HEK293 (cell line): ENCODE measurements around the gene CASK.

Experiments used
- CTCF ChIA-PET: fragments of 350-600 bp; formaldehyde crosslinking; extraction: SDS; loops from one replicate; lab custom pipeline; 2021; ENCODE audit warnings: antibody characterized with exemption; lab: Yijun Ruan, JAX
- POLR2A ChIA-PET: fragments of 300-600 bp; formaldehyde crosslinking; extraction: SDS; loops from one replicate; lab custom pipeline; 2020; ENCODE audit warnings: antibody characterized with exemption, inconsistent platforms; lab: Yijun Ruan, JAX
- H3K27ac ChIP-seq: fragments of 200-500 bp; sonication (Bioruptor generic); 2 replicates; pipeline ENCODE4 v1.5.1; 2014; ENCODE audit warnings: low read depth, low read length, control low read depth, inconsistent platforms; ENCODE audit errors: extremely low read depth
- H3K36me3 ChIP-seq, 2 experiments: fragments of 200-500 bp in 1 of 2; sonication (Bioruptor generic) in 1 of 2; 1 replicate in 1 of 2; 2 replicates in 1 of 2; pipeline ENCODE4 v1.5.1; 2014 to 2017; ENCODE audit warnings: inconsistent platforms in 2 of 2, low read length in 2 of 2; ENCODE audit not compliant: control insufficient read depth in 2 of 2, insufficient read depth in 1 of 2
- H3K4me1 ChIP-seq: fragments of 200-500 bp; sonication (Bioruptor generic); 2 replicates; pipeline ENCODE4 v1.5.1; 2014; ENCODE audit warnings: mild to moderate bottlenecking, low read length, inconsistent platforms; ENCODE audit not compliant: control insufficient read depth, insufficient read depth
- H3K4me3 ChIP-seq: 2 replicates; pipeline ENCODE4 v1.5.1; 2011; ENCODE audit warnings: low read depth, mild to moderate bottlenecking, control low read depth, low read length, moderate library complexity
- H3K9me3 ChIP-seq: fragments of 200-500 bp; sonication (Bioruptor generic); 2 replicates; pipeline ENCODE4 v1.5.1; 2014; ENCODE audit warnings: low read depth, low read length, inconsistent platforms; ENCODE audit not compliant: control insufficient read depth, insufficient read depth
- CTCF ChIP-seq: fragments of 450-650 bp; formaldehyde crosslinking; IDR thresholded peaks from 2 replicates; pipeline ENCODE4 v1.5.1; 2016; ENCODE audit warnings: missing biosample characterization, missing genetic modification characterization
- EGR2 ChIP-seq: fragments of 450-650 bp; formaldehyde crosslinking; IDR thresholded peaks from 2 replicates; pipeline ENCODE4 v1.5.1; 2016; ENCODE audit warnings: low read depth, missing biosample characterization, missing genetic modification characterization
- FEZF1 ChIP-seq: fragments of 450-650 bp; formaldehyde crosslinking; IDR thresholded peaks from 2 replicates; pipeline ENCODE4 v1.5.1; 2016; ENCODE audit warnings: missing biosample characterization, missing genetic modification characterization
- SP2 ChIP-seq: fragments of 450-650 bp; formaldehyde crosslinking; IDR thresholded peaks from 2 replicates; pipeline ENCODE4 v1.5.1; 2016; ENCODE audit warnings: missing biosample characterization, missing genetic modification characterization
- ZNF121 ChIP-seq: fragments of 450-650 bp; formaldehyde crosslinking; IDR thresholded peaks from 2 replicates; pipeline ENCODE4 v1.5.1; 2016; ENCODE audit warnings: missing biosample characterization, missing genetic modification characterization
- ZNF138 ChIP-seq: fragments of 450-650 bp; formaldehyde crosslinking; IDR thresholded peaks from 2 replicates; pipeline ENCODE4 v1.5.1; 2016; ENCODE audit warnings: missing biosample characterization, missing genetic modification characterization, borderline replicate concordance
- ZNF146 ChIP-seq: fragments of 450-650 bp; formaldehyde crosslinking; IDR thresholded peaks from 2 replicates; pipeline ENCODE4 v1.5.1; 2016; ENCODE audit warnings: missing biosample characterization, missing genetic modification characterization
- ZNF221 ChIP-seq: fragments of 450-650 bp; formaldehyde crosslinking; IDR thresholded peaks from 2 replicates; pipeline ENCODE4 v1.5.1; 2017; ENCODE audit warnings: missing biosample characterization, missing genetic modification characterization, borderline replicate concordance
- ZNF23 ChIP-seq: fragments of 450-650 bp; formaldehyde crosslinking; IDR thresholded peaks from 2 replicates; pipeline ENCODE4 v1.5.1; 2016; ENCODE audit warnings: missing biosample characterization, missing genetic modification characterization, borderline replicate concordance
- ZNF311 ChIP-seq: fragments of 450-650 bp; formaldehyde crosslinking; IDR thresholded peaks from 2 replicates; pipeline ENCODE4 v1.5.1; 2017; ENCODE audit warnings: missing biosample characterization, missing genetic modification characterization, borderline replicate concordance
- ZNF362 ChIP-seq: fragments of 450-650 bp; formaldehyde crosslinking; IDR thresholded peaks from 2 replicates; pipeline ENCODE4 v1.5.1; 2016; ENCODE audit warnings: missing biosample characterization, missing genetic modification characterization
- ZNF394 ChIP-seq: fragments of 450-650 bp; formaldehyde crosslinking; IDR thresholded peaks from 2 replicates; pipeline ENCODE4 v1.5.1; 2016; ENCODE audit warnings: missing biosample characterization, missing genetic modification characterization, mild to moderate bottlenecking, moderate library complexity, borderline replicate concordance
- ZNF426 ChIP-seq: fragments of 450-650 bp; formaldehyde crosslinking; IDR thresholded peaks from 2 replicates; pipeline ENCODE4 v1.5.1; 2017; ENCODE audit warnings: missing biosample characterization, missing genetic modification characterization, mild to moderate bottlenecking, inconsistent platforms, moderate library complexity
- ZNF501 ChIP-seq: fragments of 450-650 bp; formaldehyde crosslinking; IDR thresholded peaks from 2 replicates; pipeline ENCODE4 v1.5.1; 2016; ENCODE audit warnings: missing biosample characterization, missing genetic modification characterization
- ZNF514 ChIP-seq: fragments of 450-650 bp; formaldehyde crosslinking; IDR thresholded peaks from 2 replicates; pipeline ENCODE4 v1.5.1; 2016; ENCODE audit warnings: missing biosample characterization, missing genetic modification characterization
- ZNF580 ChIP-seq: fragments of 450-650 bp; formaldehyde crosslinking; IDR thresholded peaks from 2 replicates; pipeline ENCODE4 v1.5.1; 2016; ENCODE audit warnings: missing biosample characterization, missing genetic modification characterization
- ZNF596 ChIP-seq: fragments of 450-650 bp; IDR thresholded peaks from 2 replicates; pipeline ENCODE4 v1.5.0; 2018; ENCODE audit warnings: missing biosample characterization, mild to moderate bottlenecking, missing genetic modification characterization, moderate library complexity
- ZNF654 ChIP-seq: fragments of 450-650 bp; formaldehyde crosslinking; IDR thresholded peaks from 2 replicates; pipeline ENCODE4 v1.5.1; 2016; ENCODE audit warnings: low read depth, missing biosample characterization, missing genetic modification characterization
- ZNF791 ChIP-seq: fragments of 450-650 bp; formaldehyde crosslinking; IDR thresholded peaks from 2 replicates; pipeline ENCODE4 v1.5.1; 2016; ENCODE audit warnings: missing biosample characterization, missing genetic modification characterization

Gene CASK

DNA sequence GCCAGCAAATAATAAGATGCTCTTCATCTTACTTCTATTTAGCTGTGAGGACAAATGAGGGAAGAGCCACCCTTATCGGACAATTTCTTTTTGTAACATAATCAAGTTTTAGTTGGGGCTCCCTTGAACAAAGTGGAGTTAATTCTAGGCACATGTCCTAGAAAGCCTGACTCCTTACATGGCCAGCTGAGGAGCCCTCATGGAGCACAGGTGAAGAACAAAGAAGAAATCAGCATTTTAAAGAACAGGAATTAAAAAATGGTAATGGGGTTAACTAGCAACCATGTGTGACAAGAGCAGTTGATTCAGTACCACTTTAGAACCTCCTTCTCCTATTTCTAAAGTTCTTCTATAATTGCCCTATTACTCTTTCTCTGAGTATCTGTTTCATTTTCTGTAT is 183.5 kb downstream of the CASK start:
- H3K9me3 ChIP-seq, result no peaks in the 10 kb centered on the region
- H3K4me1 ChIP-seq, result no peaks in the 10 kb centered on the region
- H3K4me3 ChIP-seq, result no peak overlapping the region
- POLR2A ChIA-PET, result no interaction called here
- no peak overlapping the region for H3K27ac ChIP-seq
- CTCF ChIA-PET, result interaction anchor here (0.5 to 0.6 kb wide), 3 partner anchors 20 to 1350 kb away, joined by 3 read pairs; no protein-coding TSS in a partner anchor
- TF ChIP-seq ZNF501 (tag by site-specific recombination) (no peak), ZNF23 (tag by site-specific recombination) (no peak), ZNF514 (no peak), CTCF (tag by site-specific recombination) (no peak), ZNF580 (tag by site-specific recombination) (no peak)
- peaks cover 0 to 6% of the 10 kb centered on the region in 2 experiments; a peak in 1 of 3 replicates for H3K36me3 ChIP-seq

- TF ChIP-seq FEZF1 (tag by site-specific recombination), result no peak
- TF ChIP-seq, all 188 proteins: peak for 0
- ChIA-PET CTCF (interaction anchor here (0.5 kb wide), 1 partner anchor 622 kb away, joined by 3 read pairs; no protein-coding TSS in a partner anchor), POLR2A (no interaction called here)
- Histone ChIP-seq H3K4me3 (no peak overlapping the region), H3K9me3 (no peaks in the 10 kb centered on the region), H3K36me3 (0 out of 3 replicates have a peak, but pooled peaks cover 0 to 3% of the 10 kb centered on the region in 2 experiments), H3K4me1 (no peaks in the 10 kb centered on the region), H3K27ac (no peak overlapping the region)
Observed at GRCh38 chrX:41737065-41737464, 186.3 kb downstream of the CASK start.

- no peaks in the 10 kb centered on the region for H3K4me1 ChIP-seq
- POLR2A ChIA-PET, result no interaction called here
- TF ChIP-seq ZNF138 (tag by site-specific recombination) (no peak), ZNF121 (no peak), SP2 (tag by site-specific recombination) (no peak), ZNF221 (no peak), CTCF (tag by site-specific recombination) (peak; percentile 38; the same call in 1 of the 2 replicates), ZNF654 (tag by site-specific recombination) (peak; percentile 47), EGR2 (no peak), ZNF146 (tag by site-specific recombination) (no peak)
- TF ChIP-seq, all 188 proteins: peak for 2
- no peak overlapping the region for H3K4me3 ChIP-seq
- H3K36me3 ChIP-seq, result peaks cover 0 to 3% of the 10 kb centered on the region in 2 experiments; a peak in 1 of 3 replicates
- no peak overlapping the region for H3K27ac ChIP-seq
- no peaks in the 10 kb centered on the region for H3K9me3 ChIP-seq
- CTCF ChIA-PET, result interaction anchor here (1.0 kb wide), 1 partner anchor 28 kb away, joined by 3 read pairs; no protein-coding TSS in a partner anchor
Observed at GRCh38 chrX:41734530-41734929, 188.8 kb downstream of the CASK start.

DNA sequence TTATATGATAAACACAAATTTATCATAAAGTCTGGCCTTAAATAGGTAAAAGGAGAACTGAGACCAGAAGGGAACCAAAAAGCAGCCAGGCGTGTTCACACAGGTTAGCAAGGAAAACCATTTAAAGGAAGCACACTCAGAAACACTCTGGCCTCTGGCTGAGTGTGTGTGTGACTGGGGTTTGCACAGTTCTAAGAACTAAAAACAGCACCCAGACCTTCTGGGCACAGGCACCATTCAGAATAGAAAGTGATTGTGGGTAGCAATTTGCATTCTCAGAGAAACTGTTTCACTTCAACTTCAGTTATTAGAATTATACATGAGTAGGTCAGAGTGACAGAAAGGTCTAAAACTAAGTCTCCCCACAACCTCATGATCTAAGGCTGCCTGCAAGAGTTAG is 189.4 kb downstream of the CASK start:
- H3K4me3 ChIP-seq, result no peak overlapping the region
- no peaks in the 10 kb centered on the region for H3K9me3 ChIP-seq
- TF ChIP-seq ZNF362 (no peak), ZNF311 (no peak), ZNF791 (tag by site-specific recombination) (no peak), ZNF426 (tag by site-specific recombination) (no peak), ZNF596 (tag by site-specific recombination) (no peak), ZNF394 (tag by site-specific recombination) (no peak)
- ChIA-PET POLR2A (no interaction called here), CTCF (no interaction called here)
- no peak overlapping the region for H3K27ac ChIP-seq
- peaks cover 0 to 3% of the 10 kb centered on the region in 2 experiments; a peak in 1 of 3 replicates for H3K36me3 ChIP-seq
- H3K4me1 ChIP-seq, result no peaks in the 10 kb centered on the region
